GM21737 (cell line): ENCODE measurements around the gene ZSCAN5A.
"Not testable (repeated sequence)": the region's sequence is repeated elsewhere in the genome, so short reads cannot be mapped to it uniquely, and the experiment has no call there.

Source experiments
- ATAC-seq: cut with Tn5 transposase; IDR thresholded peaks from one replicate; pipeline ENCODE4 v1.9.1; 2021; ENCODE audit warnings: mild to moderate bottlenecking, moderate library complexity; ENCODE audit not compliant: unreplicated experiment

ZSCAN5A gene

GRCh38 chr19:56273563-56274117 lies 41.0 kb downstream of the ZSCAN5A start:
- ATAC-seq = no peak

GRCh38 chr19:56272161-56272798 lies 42.4 kb downstream of the ZSCAN5A start, which contains the start of gene EDDM13:
Gene EDDM13 (plus strand): TSS chr19:56272748. CDS start chr19:56272835, 87 bp downstream.
- ATAC-seq = no peak

GRCh38 chr19:56271151-56271550 lies 43.5 kb downstream of the ZSCAN5A start:
- no peak for ATAC-seq

- ATAC-seq = no peak
Measured at GRCh38 chr19:56270676-56271075, 44.0 kb downstream of the ZSCAN5A start.

- no peak for ATAC-seq
Measured at GRCh38 chr19:56269348-56269747, 45.3 kb downstream of the ZSCAN5A start.

- ATAC-seq = no peak
Measured at GRCh38 chr19:56266051-56266450, 48.6 kb downstream of the ZSCAN5A start.

GRCh38 chr19:56263319-56263718 lies 51.3 kb downstream of the ZSCAN5A start:
- no peak for ATAC-seq

GRCh38 chr19:56261932-56262331 lies 52.7 kb downstream of the ZSCAN5A start:
- ATAC-seq = not testable (repeated sequence)

GRCh38 chr19:56261145-56261544 lies 53.5 kb downstream of the ZSCAN5A start:
- no peak for ATAC-seq

- ATAC-seq = no peak
Measured at GRCh38 chr19:56258272-56258671, 56.4 kb downstream of the ZSCAN5A start.

- ATAC-seq = no peak
Measured at GRCh38 chr19:56253737-56254136, 60.9 kb downstream of the ZSCAN5A start.

- no peak for ATAC-seq
Measured at GRCh38 chr19:56252699-56253422, 61.8 kb downstream of the ZSCAN5A start.

- not testable (repeated sequence) for ATAC-seq
Measured at GRCh38 chr19:56248736-56249338, 65.8 kb downstream of the ZSCAN5A start.

GRCh38 chr19:56245764-56246163 lies 68.9 kb downstream of the ZSCAN5A start:
- not testable (repeated sequence) for ATAC-seq

- ATAC-seq = no peak
Measured at GRCh38 chr19:56245121-56245740, 69.4 kb downstream of the ZSCAN5A start.

- no peak for ATAC-seq
Measured at GRCh38 chr19:56223481-56223880, 91.2 kb downstream of the ZSCAN5A start.

- ATAC-seq = no peak
Measured at GRCh38 chr19:56222901-56223300, 91.7 kb downstream of the ZSCAN5A start.

GRCh38 chr19:56221851-56222250 lies 92.8 kb downstream of the ZSCAN5A start:
- ATAC-seq = no peak

GRCh38 chr19:56221442-56221841 lies 93.2 kb downstream of the ZSCAN5A start:
- ATAC-seq = not testable (repeated sequence)

GRCh38 chr19:56218961-56219360 lies 95.7 kb downstream of the ZSCAN5A start:
- ATAC-seq = no peak
